GM18907 (cell line): ENCODE data around the gene THBS3.
"Not testable (repeated sequence)": the region's sequence is repeated elsewhere in the genome, so short reads cannot be mapped to it uniquely, and the experiment has no call there.

Experiments
- ATAC-seq: cut with Tn5 transposase; IDR thresholded peaks from one replicate; pipeline ENCODE4 v1.9.1; 2021; ENCODE audit warnings: mild to moderate bottlenecking, moderate library complexity; ENCODE audit not compliant: unreplicated experiment

Gene THBS3

DNA sequence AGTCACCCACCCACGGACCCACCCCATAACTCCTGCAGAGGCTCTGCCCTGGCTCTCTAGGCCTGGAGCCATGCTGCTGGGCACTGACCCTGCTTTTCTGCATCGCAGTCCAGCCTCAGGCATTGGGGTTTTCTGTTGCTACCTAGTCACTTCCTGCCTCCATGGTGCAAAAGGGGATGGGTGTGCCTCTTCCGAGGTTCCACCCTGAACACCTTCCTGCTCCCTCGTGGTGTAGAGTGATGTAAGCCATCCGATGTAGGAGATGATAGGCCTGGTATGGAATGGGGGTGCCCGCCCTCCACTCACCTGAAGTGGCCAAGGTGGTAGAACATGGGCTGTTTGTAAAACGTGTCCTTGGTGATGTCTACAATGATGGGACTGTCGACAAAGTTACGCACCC is 27.7 kb upstream of the THBS3 start:
- ATAC-seq: not testable (repeated sequence)

DNA sequence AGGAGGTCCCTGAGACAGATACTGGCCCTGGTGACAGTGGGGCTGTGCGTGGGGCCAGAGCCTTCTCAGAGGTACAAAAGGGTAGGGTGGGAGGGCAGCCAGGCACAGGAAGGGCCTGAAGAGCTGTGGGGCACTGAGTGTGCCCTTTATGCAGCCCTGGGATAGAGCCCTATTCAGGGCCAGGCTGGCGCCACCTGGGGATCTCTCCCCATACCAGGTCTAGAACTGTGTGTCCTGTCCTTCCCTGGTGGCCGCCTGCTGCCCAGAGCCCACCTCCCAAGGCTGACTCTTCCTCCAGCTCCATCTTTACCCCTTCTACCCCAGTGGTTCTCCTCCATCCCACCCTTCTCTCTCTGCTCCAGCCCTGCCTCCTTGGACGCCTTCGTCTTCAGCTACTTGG is 25.8 kb upstream of the THBS3 start:
- ATAC-seq: not testable (repeated sequence)

DNA sequence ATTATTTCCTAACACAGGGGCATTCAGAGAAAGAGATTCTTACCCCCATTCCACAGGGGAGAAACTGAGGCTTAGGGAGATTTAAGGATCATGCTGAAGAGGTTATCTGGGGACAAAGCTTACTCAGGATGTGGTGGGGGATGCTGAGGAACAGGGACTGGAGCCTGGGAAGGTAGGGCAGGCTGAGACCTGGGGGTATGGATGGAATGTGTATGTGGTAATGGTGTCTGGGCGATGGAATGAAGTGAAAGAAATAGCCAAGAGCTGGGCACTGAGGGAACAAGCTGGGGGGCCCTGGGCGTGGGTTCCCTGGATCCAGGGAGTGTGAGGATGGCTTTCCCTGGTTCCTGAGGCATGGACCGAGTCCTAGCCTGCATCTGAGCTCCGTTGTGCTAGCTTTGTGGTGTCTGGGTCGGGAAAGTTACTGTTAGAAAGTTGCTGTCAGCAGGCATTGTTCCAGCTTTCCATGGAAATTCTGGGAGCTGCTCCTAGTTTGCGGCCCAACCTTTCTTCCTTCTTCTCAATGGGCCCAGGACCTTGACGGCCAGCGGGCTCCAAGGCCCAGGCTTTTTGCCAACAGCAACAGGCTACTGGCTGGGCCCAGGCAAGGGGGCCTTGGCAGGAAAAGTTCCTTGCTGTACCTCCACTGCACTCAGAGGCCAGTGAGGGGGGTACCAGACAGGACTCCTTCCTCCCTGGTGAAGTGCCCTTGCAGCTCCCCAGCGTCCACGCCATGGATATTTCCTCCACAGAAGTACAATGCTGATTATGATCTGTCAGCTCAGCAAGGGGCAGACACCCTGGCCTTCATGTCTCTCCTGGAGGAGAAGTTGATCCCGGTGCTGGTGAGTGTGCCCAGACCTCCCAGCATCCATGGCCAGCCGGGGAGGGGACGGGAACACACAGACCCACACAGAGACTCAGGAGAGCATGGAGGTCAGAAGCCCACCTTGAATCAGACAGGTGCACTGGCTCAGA is 24.6 kb upstream of the THBS3 start:
- not testable (repeated sequence) for ATAC-seq

DNA sequence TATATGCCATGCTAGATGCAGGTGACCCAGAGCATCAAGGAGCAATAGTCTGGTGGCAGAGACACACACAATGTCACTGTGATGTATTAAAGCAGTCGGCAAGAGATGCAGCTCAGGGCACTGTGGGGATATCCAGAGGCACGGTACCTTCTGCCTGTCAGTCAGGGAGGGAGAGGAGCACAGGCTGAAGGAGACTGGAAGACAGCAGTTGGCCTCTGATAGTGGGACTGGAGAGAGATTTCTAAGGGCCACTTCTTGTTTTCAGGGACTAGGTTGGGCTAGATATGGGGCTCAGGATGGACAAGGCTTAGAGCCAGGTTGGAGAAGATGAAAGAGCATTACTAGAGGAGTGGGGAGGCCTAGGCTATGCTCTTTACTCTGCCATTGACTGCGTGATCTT is 23.6 kb upstream of the THBS3 start:
- ATAC-seq: not testable (repeated sequence)

DNA sequence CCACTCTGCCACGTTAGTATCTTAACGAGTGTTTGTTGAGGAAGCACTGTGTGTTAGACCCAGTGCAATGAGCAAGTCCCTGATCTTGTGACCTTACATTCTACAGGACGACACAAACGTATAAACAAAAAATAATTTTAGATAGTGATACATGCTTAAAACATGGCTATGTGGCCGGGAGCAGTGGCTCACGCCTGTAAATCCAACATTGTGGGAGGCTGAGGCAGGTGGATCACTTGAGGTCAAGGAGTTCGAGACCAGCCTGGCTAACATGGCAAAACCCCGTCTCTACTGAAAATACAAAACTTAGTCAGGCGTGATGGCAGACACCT is 20.4 kb upstream of the THBS3 start:
- ATAC-seq: no peak

DNA sequence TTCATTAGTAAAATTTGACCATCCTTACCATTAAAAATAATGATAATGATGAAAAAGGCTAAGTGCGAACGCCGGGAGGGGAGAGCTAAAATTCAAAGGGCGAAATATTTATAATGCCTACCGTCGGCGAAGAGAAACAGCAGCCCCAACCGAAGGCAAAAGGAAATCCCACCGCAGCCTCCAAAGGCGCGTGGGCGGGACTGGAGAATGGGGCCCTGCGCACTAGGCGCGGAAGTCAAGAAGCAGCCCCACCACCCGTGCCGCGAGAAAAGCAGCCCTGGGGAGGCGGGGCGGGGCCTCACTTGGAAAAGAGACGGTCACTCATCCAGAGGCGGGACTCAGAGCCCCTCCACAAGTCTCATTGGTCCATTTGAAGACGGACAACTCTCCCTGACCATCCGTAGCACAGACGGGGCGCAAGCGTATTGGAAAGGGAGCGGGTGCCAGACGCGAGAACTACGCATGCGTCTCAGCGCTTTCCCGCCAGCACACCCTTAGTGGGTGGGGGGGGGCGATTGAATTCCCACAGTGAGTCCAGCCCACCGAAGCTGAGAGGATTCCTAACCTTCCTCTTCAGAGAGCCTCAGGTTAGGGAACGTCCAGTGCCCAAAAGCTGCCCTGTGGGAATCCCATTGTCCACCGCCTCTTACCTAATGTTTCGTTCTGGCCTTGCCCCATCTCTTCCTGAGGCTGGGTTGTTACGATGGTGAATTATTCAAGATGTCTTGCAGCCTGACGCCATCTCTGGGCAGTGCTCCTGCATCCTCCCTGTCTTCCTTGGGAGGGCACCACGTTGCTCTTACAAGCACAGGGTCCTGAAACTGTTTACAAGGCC is 19.8 kb upstream of the THBS3 start:
- peak; percentile 93 for ATAC-seq

DNA sequence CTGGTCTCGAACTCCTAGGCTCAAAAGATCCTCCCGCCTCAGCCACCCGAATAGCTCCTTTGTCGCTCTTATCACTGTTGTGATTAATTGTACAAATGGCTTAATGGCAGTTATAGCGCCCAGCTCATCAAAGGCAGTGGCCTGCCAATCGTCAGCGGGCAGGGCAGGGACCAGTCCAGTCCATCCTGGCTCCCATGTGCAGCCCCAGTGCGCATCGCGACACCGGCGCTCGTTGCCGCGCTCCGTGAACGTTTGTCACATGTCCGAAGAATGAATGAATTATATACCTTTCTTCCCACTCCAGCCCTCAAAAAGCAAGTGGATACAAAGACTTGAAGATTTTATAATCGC is 19.2 kb upstream of the THBS3 start:
- ATAC-seq: peak; percentile 29

DNA sequence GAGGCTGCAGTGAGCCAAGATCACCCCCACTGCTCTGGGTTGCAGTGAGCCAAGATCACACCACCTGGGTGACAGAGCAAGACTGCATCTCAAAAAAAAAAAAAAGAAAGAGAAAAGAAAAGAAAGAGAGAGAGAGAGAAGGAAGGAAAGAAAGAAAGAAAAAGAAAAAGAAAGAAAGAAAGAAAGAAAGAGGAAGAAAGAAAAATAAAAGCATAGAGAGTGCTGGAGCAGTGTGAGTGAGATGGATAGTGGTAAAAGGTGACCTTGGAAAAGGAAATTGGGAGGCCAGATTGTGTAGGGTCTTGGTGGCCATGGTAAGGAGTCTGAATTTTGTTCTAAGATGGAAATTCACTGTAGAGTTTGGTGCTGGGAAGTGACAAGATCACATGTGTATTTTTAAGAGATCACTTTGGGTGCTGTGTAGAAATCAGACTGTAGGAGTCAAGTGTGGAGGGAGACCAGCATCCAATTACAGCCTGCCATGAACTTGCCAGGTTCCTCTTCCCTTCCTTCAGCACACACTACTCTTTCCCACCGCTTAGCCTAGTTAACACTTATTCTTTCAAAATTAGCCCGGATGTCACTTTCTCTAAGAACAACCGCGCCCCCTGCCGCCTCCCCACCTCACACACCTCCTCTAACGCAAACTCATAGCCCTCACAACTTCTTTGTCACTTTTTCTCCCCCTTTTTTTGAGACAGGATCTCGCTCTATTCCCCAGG is 18.7 kb upstream of the THBS3 start:
- ATAC-seq: peak; percentile 38

DNA sequence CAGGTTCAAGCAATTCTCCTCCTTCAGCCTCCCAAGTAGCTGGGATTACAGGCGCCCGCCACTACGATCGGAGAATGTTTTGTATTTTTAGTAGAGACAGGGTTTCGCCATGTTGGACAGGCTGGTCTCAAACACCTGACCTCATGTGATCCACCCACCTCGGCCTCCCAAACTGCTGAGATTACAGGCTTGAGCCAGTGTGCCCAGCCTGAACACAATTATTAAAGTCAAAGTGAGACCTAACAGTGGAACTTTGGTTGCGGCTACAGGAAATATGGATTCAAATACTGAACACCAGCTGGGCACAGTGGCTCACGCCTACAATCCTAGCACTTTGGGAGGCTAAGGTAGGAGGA is 17.7 kb upstream of the THBS3 start:
- ATAC-seq: not testable (repeated sequence)

DNA sequence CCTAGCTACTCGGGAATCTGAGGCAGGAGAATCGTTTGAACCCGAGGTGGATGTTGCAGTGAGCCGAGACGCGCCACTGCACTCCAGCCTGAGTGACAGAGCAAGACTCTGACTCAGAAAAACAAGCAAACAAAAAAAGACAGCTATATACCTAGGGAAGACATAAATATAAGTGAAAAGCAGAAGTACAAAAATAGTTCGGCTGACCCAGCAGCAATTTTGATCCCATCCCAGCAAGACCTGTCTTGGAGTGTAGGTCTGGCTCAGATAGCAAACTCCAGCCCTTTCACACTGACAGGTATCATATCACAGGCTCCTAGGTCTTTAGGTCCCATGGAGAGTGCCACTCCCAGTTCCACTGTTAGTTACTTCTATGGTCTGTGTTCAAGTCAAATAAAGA is 15.3 kb upstream of the THBS3 start:
- ATAC-seq: no peak

DNA sequence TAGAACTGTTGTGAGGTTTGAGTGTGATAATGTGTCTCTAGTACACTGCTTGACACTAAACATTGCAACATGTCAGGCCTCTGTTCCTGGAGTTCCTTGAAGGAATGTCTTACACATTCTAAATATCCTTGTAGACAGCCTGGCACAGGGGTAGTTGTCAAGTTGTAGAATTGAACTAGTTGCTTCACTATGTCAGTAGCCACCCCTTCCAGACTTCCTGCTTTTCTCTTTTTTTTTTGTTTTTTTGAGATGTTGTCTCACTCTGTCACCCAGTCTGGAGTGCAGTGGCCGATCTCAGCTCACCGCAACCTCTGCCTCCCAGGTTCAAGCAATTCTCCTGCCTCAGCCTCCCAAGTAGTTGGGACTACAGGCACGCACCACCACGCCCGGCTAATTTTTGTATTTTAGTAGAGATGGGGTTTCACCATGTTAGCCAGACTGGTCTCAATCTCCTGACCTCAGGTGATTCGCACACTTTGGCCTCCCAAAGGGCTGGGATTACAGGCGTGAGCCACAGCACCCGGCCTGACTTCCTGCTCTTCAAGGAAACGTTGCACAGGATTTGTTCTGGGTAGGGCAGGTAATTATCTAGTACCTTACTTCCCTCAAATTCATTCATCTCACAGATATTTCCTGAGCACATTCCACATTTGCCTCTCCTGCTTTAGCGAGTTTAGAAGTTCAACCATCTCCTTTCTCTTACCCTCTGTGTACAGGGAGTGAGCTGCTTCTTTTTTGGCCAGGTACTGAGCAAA is 12.7 kb upstream of the THBS3 start:
- ATAC-seq: not testable (repeated sequence)

DNA sequence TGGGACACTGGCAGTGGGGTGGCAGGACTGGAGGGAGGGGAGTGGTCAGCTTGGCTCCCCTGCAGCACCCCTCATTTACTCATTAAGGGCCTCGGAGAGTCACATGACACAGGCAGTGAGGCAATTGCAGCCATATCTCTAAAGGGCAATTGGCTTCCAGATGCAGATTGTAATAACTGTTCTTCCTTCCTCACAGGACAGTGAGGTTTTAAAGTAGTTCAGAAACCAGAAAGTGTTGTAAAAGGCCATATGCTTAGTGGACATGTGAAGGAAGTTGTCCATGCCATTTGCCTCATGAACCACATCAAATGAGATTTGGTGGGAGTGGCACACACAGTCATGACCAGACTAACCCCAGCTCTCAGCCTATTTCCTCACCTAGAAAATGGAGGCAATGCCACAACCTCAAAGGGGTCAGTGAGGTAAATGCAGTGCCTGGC is 11.9 kb upstream of the THBS3 start:
- ATAC-seq: no peak

DNA sequence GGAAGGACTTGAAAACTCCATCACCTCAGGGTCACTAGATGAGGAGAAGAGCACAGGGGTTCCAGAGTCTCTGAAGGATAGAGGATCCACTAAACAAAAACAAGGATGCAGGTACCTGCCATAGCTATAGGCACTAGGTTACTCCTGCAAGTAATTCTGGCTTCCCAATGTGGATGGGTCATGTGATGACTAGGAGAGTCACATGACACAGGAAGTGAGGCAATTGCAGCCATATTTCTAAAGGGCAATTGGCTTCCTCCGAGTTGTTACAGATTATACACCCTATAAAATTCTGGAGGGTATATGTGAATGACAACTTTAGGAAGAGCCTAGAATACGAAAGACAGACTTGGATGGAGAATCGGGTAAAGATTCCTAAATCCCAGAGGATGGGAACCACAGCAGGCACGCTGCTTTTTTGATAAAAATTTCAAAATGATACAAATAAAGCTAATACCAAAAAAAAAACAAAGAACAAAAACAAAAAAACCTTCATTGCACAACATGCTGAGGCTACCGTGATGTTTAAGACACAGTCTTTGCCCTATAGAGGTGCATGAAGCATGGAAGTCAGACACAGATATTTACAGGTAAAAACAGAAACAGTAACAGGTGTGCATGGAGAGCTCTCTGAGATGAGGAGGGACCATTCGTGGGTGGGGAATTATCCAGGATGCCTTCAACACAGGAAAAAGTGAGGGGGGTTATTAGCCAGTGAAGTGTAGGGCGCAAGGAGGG is 11.3 kb upstream of the THBS3 start:
- ATAC-seq: no peak

DNA sequence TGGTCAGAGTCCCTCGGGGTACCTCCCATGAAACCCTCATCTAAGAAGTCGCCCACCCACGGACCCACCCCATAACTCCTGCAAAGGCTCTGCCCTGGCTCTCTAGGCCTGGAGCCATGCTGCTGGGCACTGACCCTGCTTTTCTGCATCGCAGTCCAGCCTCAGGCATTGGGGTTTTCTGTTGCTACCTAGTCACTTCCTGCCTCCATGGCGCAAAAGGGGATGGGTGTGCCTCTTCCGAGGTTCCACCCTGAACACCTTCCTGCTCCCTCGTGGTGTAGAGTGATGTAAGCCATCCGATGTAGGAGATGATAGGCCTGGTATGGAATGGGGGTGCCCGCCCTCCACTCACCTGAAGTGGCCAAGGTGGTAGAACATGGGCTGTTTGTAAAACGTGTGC is 7.0 kb upstream of the THBS3 start:
- not testable (repeated sequence) for ATAC-seq

DNA sequence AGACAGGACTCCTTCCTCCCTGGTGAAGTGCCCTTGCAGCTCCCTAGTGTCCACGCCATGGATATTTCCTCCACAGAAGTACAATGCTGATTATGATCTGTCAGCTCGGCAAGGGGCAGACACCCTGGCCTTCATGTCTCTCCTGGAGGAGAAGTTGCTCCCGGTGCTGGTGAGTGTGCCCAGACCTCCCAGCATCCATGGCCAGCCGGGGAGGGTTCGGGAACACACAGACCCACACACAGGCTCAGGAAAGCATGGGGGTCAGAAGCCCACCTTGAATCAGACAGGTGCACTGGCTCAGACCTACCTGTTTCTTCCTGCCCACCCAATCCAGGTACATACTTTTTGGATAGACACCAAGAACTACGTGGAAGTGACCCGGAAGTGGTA is 4.3 kb upstream of the THBS3 start:
- not testable (repeated sequence) for ATAC-seq

DNA sequence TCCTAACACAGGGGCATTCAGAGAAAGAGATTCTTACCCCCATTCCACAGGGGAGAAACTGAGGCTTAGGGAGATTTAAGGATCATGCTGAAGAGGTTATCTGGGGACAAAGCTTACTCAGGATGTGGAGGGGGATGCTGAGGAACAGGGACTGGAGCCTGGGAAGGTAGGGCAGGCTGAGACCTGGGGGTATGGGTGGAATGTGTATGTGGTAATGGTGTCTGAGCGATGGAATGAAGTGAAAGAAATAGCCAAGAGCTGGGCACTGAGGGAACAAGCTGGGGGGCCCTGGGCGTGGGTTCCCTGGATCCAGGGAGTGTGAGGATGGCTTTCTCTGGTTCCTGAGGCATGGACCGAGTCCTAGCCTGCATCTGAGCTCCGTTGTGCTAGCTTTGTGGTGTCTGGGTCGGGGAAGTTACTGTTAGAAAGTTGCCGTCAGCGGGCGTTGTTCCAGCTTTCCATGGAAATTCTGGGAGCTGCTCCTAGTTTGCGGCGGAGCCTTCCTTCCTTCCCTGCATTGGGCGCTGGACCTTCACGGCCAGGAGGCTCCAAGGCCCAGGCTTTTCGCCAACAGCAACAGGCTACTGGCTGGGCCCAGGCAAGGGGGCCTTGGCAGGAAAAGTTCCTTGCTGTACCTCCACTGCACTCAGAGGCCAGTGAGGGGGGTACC is 3.8 kb upstream of the THBS3 start:
- not testable (repeated sequence) for ATAC-seq

DNA sequence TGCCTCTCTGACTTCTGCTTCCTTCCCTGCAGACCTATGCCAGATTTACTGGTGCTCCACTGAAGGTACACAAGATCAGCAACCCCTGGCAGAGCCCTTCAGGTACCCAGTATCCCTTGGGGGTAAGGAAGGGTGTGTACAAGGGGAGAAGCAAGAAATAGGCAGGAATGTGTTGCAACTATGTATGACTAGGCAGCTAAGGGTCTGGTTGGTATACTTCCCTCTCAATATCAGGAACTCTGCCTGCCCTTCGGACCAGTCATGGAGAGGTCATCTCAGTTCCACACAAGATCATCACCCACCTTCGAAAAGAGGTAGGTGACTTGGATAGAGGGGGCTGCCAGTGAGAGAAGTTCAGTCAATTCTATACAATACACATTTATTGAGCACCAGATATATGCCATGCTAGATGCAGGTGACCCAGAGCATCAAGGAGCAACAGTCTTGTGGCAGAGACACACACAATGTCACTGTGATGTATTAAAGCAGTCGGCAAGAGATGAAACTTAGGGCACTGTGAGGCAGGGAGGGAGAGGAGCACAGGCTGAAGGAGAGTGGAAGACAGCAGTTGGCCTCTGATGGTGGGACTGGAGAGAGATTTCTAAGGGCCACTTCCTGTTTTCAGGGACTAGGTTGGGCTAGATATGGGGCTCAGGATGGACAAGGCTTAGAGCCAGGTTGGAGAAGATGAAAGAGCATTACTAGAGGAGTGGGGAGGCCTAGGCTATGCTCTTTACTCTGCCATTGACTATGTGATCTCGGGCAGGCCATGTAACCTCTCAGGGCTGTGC is 2.8 kb upstream of the THBS3 start:
- ATAC-seq: no peak

DNA sequence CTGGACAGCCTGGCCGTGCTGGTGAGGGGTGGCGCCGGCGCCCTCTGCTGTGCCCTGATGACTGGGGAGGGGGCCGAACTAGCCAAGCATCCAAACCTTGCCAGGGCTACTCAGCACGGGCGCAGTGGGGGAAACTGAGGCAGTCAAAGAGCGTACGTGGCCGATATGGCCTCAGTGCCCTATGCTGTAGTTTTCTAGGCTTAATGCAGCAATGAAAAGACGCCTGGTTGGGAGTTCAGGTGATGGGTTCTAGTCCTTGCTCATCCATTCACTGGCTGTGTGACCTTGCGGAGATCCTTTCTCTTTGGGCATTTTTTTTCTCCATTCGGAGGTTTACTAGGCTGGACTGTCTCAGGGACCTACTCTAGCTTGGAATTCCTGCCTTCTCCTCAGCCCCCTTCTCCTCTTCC is 1.6 kb upstream of the THBS3 start:
- no peak for ATAC-seq
